HG02571 (cell line): ENCODE measurements around the gene PDCD10.

Source experiments
- ATAC-seq: cut with Tn5 transposase; IDR thresholded peaks from one replicate; pipeline ENCODE4 v1.9.1; 2021; ENCODE audit warnings: mild to moderate bottlenecking, moderate library complexity; ENCODE audit not compliant: unreplicated experiment

PDCD10 gene

GRCh38 chr3:167735233-167736138, 794 bp upstream of the PDCD10 start, which contains the start of gene SERPINI1:
TSS of gene SERPINI1 (plus strand) at chr3:167735721. CDS start at chr3:167789129, 53,408 bp downstream.
- peak; percentile 64 for ATAC-seq

GRCh38 chr3:167733961-167734497, 663 bp downstream of the PDCD10 start:
- ATAC-seq, result no peak

- ATAC-seq, result no peak
Observed at GRCh38 chr3:167732313-167733065, 2.2 kb downstream of the PDCD10 start.

GRCh38 chr3:167731393-167731792, 3.3 kb downstream of the PDCD10 start:
- ATAC-seq, result no peak

GRCh38 chr3:167729591-167729990, 5.1 kb downstream of the PDCD10 start:
- no peak for ATAC-seq

- no peak for ATAC-seq
Observed at GRCh38 chr3:167728632-167729323, 5.9 kb downstream of the PDCD10 start.

- ATAC-seq, result no peak
Observed at GRCh38 chr3:167728176-167728575, 6.5 kb downstream of the PDCD10 start.

GRCh38 chr3:167723872-167724271, 10.8 kb downstream of the PDCD10 start:
- ATAC-seq, result no peak

- no peak for ATAC-seq
Observed at GRCh38 chr3:167723025-167723512, 11.6 kb downstream of the PDCD10 start.

GRCh38 chr3:167718582-167718981, 16.1 kb downstream of the PDCD10 start:
- no peak for ATAC-seq

- no peak for ATAC-seq
Observed at GRCh38 chr3:167716920-167717319, 17.8 kb downstream of the PDCD10 start.

GRCh38 chr3:167714871-167715270, 19.8 kb downstream of the PDCD10 start:
- ATAC-seq, result no peak

GRCh38 chr3:167712445-167712844, 22.2 kb downstream of the PDCD10 start:
- no peak for ATAC-seq

GRCh38 chr3:167711439-167711838, 23.3 kb downstream of the PDCD10 start:
- ATAC-seq, result no peak

GRCh38 chr3:167710552-167710951, 24.1 kb downstream of the PDCD10 start:
- ATAC-seq, result no peak

GRCh38 chr3:167709690-167710089, 25.0 kb downstream of the PDCD10 start:
- no peak for ATAC-seq

GRCh38 chr3:167705840-167706239, 28.9 kb downstream of the PDCD10 start:
- no peak for ATAC-seq

GRCh38 chr3:167700926-167701325, 33.8 kb downstream of the PDCD10 start:
- no peak for ATAC-seq

- no peak for ATAC-seq
Observed at GRCh38 chr3:167700046-167700445, 34.6 kb downstream of the PDCD10 start.

GRCh38 chr3:167694121-167694520, 40.6 kb downstream of the PDCD10 start:
- ATAC-seq, result no peak

GRCh38 chr3:167691366-167691765, 43.3 kb downstream of the PDCD10 start:
- peak; percentile 100 for ATAC-seq
